NCI-H2196 treated with DMSO at 0.1 percent for 48 hours (cell line): Measurements from ENCODE around the gene XYLT2.
"Not testable (repeated sequence)": the region's sequence is repeated elsewhere in the genome, so short reads cannot be mapped to it uniquely, and the experiment has no call there.

Experiments
- DNase-seq: peaks from one replicate; lab custom pipeline; 2025; ENCODE audit not compliant: unreplicated experiment; lab: John Stamatoyannopoulos, UW

XYLT2 gene

DNA sequence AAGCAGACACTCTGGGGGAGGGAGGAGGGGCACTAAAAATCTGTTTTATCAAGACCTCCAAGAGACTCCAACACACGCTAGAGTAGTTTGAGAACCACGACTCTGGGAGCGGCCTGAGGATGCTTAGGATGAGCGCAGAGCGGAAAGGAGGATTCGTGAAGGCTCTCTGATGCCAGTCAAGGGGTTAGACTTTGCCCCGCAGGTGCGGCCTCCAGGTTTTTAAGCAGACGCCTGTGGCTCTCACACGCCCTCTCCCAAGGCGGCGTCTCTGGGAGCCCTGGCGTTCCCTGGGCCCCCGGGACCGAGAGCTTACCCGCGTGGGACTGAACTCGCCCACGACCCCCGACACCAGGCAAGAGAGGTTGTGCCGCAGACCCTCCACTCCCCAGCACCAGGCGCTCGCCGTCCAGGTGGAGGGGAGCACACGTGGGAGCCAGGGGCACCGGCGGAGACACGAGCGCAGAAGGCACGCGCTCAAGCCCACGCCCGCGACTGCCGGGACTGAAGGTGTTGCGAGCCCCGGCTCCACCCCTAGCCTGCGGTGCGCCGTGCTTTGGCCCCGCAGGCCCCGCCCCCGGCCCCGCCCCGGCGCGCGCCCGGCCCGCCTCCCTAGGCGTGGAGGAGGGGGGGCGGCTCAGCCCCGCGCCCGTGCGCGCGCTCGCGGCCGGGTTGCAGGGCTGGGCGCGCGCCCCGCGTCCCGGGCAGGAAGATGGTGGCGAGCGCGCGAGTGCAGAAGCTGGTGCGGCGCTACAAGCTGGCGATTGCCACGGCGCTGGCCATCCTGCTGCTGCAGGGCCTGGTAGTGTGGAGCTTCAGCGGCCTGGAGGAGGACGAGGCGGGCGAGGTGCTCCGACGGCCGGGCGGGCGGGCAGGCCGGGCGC lies at the start of gene XYLT2:
Gene XYLT2, plus strand, starts transcription at position 695 of the 881 bp plus-strand sequence. Its CDS starts 15 bp downstream, at position 710.
- DNase-seq: peak; percentile 60

DNA sequence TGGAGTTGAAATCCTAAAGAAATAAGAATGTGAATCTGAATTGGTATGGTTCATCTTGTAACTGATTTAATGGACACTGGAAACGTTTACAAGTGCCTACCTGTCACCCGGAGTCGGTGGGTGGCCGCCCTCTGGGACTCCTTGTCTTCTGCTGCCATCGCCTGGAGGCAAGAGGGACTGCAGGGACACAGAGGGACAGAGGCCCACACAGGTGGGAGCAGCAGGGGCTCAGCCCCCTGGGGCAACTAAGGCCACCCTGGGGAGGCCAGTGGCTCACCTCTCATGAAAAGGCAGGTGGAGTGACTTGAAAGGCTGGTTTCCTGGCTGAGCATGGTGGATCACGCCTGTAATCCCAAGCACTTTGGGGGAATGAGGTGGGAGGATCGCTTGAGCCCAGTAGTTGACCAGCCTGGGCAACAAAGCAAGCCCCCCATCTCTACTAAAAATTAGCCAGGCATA lies 48.5 kb upstream of the XYLT2 start:
- DNase-seq: peak; percentile 48

DNA sequence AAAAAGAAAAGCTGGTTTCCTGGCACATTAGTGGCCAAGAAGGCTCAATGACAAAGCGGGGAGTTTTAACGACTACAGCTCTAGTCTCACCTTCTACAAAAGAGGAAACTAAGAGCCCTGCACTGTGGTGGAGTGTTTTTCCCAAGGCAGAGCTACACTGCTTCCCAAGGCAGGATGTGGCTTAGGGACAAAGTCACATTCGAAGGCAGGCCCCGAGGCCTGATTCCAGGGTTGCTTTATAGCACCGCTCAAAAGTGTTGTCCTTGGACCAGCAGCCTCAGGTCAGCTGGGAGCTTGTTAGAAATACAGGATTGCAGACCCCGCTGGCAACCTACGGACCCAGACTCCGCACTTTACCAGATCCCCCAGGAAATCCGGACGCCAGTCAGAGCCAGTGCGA lies 47.9 kb upstream of the XYLT2 start:
- no peak for DNase-seq

DNA sequence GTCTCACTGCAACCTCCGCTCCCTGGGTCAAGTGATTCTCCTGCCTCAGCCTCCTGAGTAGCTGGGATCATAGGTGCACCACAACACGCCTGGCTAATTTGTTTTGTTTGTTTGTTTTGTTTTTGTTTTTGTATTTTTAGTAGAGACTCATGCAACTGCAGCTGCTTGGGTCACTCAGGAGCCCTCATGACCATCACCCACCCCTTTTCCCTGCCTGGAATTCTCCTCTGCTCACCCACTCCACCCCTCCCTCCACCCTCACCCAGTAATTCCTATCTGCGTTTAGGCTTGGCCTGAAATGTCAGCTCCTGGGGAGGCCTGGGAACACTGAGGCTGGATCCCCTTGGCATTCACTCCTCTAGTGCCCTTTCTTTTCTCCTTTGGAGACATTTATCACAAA lies 46.1 kb upstream of the XYLT2 start:
- DNase-seq: no peak

DNA sequence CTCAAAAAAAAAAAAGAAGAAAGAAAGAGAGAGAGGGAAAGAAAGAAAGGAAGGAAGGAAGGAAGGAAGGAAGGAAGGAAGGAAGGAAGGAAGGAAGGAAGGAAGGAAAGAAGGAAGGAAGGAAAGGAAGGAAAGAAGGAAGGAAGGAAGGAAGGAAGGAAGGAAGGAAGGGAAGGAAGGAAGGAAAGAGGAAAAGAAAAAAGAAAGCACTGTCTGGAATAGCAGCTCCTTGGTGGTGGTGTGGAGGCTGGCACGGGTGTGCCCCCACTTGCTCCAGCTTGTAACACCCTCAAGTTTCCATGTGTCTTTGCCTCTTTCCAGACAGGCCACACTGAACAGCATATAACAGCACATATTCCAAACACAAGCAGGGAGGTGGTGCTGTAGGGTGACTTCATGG lies 45.1 kb upstream of the XYLT2 start:
- DNase-seq: not testable (repeated sequence)

DNA sequence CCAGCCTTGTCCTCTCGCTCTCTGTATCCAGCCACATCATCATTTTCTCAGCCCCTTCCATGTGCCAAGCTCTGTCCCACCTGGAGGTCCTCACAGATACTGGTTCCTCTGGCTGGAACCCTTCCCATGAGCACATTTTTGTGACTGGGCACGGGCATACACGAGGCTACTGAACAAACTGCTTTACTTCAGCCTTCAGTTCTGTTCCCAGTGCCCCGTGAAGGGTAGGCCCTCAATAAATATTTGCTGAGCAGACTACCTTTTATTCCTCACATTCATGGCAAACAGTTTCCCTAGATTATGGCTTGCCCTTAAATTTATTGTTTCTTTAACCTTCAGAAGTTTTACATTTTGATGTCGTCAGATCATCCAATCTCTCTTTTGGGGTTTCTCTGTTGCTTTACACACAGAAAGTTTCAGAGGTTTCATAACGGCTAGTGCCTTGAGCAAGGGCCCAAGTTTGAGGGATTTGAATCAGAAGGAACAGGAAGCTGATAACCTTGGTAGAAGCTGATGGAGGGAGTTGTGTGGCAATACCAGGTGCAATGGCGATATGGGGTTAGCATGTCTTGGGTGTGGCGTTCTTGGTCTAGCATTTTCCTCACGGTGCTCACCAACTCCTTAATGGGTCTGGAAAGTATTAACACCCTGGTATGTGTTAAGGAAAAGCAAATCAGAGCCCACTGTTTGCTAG lies 43.9 kb upstream of the XYLT2 start:
- DNase-seq: no peak

DNA sequence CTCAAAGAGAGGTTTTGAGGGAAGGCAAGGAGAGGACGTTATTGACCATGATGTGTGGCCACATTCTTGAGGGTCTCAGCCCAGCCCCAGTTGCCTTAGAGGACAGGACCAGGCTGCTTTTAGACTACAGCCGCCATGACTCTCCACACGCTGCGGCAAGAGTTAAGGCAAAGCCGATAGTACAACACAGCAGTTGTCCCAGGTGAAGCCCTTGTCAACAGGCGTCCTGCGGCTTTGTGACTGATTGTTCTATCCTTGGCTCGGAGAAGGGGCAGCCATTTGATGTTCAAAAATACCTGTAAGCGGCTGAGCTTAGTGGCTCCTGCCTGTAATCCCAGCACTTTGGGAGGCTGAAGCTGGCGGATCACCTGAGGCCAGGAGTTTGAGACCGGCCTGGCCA lies 42.9 kb upstream of the XYLT2 start:
- DNase-seq: no peak

DNA sequence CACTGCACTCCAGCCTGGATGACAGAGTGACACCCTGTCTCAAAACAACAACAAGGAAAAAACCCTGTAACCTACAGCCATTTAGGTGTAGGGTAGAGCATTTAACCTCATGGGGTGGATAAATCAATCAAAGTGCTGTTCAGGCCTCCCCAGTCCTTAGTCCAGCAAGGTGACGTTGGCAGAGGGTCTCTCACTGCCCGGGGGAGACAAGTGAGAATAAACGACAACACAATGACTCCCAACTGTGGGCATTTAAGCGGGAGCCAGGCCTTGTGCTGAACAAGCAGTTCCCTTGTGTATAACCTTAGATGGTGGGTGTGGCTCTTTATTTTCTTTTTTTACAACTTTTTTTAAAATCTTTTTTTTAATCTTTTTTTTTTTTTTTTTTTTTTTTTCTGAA lies 42.3 kb upstream of the XYLT2 start:
- no peak for DNase-seq

DNA sequence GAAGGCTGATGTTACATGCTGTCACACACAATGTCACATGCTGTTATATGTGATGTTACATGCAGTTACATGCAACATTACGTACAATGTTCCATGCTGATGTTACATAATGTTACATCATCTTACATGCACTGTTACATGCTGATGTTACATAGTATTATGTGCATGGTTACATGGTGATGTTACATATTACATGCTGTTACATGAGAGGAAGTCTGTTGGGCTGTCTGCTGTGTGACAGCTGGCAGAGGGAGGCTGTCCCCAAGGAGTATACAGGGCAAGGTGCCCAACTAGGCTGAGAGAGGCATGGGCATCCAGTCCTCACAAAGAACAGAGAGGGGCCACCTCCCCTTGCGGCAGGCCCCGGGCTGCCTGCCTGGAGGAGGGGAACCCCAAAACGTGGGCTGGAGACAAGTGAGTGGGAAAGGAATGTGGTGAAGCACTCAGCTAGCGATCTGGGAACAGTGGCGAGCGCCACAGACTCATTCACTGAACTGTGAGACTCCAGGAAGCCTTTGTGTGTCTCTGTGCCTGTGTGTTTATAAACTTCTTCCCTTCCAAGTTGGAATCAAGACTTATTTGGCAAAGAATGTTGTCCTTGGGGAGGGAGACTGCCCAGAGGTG lies 41.0 kb upstream of the XYLT2 start:
- DNase-seq: no peak

DNA sequence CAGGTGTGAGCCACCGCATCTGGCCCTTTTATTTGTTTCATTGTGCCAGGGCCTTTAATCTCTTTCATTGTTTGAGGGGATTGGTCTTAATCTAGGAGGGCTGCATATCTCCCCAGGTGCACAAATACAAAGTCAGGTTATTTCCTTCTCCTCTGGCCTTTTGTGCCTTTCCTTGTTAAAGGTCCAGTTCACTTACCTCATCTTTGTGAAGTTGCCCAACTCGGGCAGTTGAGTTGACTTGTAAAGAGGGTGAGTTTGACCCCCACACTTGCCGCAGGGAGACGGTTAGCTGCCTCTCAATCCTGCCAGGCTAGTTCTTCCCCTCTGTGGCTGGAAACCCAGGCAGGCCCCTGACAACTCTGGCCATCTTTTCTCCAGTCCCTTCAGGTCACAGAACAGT lies 38.3 kb upstream of the XYLT2 start:
- DNase-seq: no peak

DNA sequence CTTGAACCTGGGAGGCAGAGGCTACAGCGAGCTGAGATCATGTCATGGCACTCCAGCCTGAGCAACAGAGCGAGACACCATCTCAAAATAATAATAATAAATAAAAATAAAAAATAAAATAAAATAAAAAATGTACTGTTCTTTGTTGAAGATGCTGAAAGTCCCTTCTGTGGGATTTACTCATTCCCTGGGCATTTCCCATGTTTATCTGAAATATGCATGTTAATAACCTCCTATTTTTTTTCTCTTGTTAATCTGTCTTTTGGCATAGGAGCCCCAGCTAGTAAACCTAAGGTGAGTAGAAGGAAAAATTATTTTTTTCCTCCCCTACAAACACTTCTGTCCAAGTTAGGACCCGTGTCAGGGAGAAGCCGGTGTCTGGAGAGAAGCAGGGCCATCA lies 37.3 kb upstream of the XYLT2 start:
- no peak for DNase-seq

DNA sequence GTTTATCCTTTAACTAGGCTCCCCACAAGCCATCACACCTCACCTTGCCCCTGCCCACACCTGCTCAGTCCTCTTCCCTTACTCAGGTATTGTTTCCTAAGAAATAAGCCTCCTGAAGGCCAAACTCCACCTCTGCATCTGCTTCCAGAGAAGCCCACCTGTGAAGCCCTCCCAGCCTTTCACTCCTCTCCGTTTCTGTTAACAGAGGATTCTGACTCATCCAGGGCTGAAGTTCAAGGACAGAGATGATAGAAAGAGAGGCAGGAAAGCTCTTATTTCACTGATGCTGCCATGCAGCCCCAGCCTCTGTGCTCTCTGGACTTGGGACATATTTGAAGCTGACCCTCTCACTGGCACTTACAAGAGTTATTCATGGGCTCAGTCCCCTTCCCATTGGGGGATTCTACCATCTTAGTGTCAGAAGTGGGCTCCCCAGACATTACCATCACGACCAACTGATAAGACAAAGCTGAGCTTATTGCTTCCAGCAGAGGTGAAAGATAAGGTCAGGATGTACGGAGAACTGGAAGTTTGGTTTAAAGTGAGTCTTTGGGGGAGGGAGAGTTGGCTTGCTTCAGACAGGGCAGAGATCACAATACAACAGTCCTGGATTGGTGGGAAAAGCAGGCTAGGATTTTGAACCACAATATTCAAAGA lies 35.3 kb upstream of the XYLT2 start:
- DNase-seq: no peak

DNA sequence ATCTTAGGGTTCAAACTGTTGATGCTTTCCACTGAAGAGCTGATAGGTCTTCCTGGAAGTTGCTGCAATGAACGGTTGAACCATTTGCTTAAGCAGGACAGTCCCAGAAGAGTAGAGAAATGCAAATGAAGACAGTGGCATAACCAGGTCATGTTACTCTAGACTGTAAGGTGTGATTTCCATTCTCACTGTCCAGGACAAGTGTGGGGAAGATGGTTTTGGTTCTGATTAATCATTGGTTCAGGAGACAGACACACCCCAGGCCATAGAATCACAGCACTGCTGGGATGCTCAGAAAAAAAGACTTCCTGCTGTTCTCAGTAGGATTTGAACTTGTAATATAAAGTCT lies 34.8 kb upstream of the XYLT2 start:
- DNase-seq: no peak

DNA sequence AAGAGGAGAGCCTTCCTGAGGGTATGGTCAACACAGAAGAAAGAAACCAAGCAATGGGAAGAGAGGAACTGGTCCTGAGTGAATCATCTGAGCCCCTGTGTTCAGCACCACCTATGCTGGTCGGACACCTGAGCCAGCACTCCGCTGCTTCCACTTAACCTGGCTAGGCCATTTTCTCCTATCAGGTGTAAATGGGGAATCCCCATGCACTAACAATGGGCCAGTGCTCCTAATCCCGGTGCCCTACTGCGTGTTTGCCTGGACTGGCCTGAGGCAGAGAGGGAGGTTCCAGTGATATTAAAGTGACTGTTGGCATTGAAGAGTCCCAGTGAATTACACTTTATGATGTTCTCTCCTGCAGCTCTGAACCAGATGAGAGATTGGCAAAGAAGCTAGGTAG lies 34.4 kb upstream of the XYLT2 start:
- no peak for DNase-seq

DNA sequence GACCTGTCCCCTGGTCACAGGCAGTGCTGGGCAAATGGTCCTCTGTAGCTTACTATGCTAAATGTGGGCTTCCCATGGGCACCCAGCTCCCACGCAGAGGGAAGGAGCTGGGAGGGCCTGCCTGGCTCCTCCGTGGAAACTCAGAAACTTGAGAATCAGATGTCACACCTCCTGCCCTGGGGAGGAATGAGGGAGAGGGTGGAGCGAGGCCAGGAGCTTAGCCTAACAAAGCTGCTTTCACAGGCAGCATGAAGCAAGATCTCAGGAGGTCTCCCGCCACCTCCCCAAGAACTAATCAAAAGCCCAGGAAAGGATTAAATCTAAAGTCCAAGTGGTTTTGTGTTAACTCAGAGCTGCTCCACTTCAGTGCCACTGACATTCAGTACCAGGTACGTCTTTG lies 33.6 kb upstream of the XYLT2 start:
- no peak for DNase-seq

DNA sequence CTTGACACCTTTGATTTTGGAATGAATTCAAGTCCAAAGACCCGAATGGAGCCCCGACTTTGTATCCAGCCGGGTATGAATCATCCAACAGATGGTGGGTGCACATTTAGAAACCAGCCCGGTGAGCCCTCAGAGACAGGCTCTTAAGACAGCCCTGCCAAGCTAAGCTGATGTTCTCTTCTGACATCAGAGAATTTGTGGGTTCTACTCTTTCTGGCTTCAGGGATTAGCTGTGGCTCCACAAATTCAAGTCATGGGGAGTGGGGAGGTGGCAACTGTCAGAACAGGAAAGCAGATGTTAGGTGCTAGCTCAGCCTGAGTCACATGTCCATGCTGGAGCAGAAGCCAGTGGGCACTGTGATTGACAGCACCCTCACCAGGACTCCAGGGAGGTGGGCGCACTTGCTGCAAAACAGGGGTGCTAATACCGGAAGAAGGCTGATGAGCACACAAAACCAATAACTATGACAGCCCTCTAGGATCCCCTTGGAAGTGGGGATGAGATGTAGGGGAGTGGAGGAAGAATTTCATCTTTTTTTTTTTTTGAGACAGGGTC lies 31.4 kb upstream of the XYLT2 start:
- no peak for DNase-seq

DNA sequence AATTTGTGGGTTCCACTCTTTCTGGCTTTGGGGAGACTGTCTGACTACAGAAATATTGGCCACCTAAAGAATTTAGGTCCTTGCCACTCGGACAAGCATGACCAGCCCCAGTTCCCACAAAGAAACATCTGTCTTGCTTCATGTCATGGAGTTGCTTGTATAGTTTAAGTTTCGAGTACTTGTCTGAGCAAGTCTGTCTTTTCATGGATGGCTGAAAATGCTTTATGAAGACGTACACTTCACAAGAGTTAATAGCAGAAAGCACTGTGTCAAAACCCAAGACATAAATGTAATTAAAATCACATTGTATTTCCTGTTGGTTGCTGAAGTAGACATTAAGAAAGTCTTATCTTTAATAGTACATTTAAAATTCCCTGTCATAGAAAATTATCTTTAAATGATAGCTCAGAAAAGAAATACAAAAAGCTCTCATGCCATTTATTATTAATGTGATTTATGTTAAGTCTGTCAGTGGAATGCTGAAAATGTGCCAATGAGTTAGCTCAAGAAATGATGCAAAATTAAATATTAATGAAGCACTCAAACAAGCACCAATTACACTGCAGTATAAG lies 29.8 kb upstream of the XYLT2 start:
- no peak for DNase-seq

DNA sequence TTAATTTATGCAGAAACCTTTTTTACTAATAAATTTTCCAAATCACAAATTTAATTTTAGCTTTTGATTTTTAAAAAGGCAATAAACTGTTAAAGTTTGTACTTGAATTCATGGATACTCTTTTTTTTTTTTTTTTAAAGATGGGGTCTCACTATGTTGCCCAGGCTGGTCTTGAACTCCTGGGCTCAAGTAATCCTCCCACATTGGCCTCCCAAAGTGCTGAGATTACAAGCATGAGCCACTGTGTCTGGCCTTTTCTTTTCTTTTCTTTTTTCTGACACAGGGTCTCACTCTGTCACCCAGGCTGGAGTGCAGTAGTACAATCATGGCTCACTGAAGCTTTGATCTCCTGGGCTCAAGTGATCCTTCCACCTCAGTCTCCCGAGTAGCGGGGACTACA lies 29.3 kb upstream of the XYLT2 start:
- DNase-seq: not testable (repeated sequence)

DNA sequence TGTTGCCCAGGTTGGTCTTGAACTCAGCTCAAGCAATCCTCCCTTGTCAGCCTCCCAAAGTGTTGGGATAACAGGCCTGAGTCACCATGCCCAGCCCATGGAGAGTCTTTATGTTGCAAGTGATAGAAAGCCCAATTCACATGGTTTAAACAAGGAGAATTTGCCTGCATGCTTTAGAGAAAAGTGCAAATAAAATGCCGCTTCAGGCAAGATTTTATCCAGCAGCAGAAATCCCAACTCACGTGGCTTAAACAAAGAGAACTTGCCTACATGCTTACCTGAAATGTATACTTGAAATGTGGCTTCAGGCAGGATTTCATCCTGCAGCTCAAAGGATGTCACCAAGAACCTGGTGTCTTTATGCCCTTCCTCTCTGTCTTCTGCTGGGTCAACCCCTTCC lies 28.8 kb upstream of the XYLT2 start:
- no peak for DNase-seq

DNA sequence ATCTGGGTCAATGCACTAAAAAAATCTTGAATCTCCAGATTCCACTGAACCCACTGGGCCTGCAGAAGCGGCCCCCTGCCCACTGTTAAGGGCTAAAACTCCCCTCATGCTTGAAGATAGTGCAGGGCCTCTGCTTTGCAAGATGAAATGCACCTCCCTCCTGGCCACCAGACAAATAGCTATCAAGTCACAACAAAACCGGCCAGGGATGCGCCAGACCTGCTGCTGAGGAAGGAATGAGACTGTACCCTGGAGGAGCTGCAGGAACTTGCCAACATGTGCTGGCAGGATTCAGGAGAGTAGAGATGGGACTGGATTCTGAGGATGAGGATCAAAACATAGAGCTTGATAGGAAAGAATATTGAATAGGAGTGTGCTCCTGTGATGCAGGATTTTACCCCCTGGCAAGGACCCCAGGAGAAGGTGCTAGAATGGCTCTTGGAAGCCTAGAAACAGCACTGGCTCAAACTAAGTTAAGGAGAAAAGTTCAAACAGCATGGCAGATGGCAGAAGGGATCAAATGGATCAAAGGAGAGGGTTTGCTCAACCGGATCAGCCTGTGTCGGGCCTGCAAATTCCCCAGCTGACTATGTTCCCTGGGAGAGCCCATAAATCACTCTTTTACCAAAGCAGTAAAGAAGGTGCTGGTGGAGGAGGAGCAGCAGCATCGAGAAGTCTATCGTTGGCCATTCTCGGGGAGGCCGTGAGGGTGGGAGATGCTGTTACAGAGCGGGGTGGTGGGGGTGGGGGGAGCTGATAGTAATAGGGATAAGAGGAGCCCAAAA lies 27.2 kb upstream of the XYLT2 start:
- no peak for DNase-seq
